HG02870 (cell line): Measurements from ENCODE around the gene VIPR1.
A peak's percentile ranks its signal among the peaks of the same experiment; 100 is the strongest.

Source experiments
- ATAC-seq: cut with Tn5 transposase; IDR thresholded peaks from one replicate; pipeline ENCODE4 v1.9.1; 2021; ENCODE audit warnings: mild to moderate bottlenecking, moderate library complexity; ENCODE audit not compliant: unreplicated experiment

Gene VIPR1

GRCh38 chr3:42502429-42503250 lies at the start of gene VIPR1:
TSS of gene VIPR1 (plus strand) at chr3:42502643. CDS start at chr3:42502736, 93 bp downstream.
- ATAC-seq: peak; percentile 91

GRCh38 chr3:42456211-42456610 lies 46.2 kb upstream of the VIPR1 start:
- ATAC-seq: no peak

- no peak for ATAC-seq
Observed at GRCh38 chr3:42459151-42459550, 43.3 kb upstream of the VIPR1 start.

- no peak for ATAC-seq
Observed at GRCh38 chr3:42461762-42462161, 40.7 kb upstream of the VIPR1 start.

GRCh38 chr3:42463093-42463492 lies 39.4 kb upstream of the VIPR1 start:
- ATAC-seq: no peak

GRCh38 chr3:42468111-42468510 lies 34.3 kb upstream of the VIPR1 start:
- ATAC-seq: no peak

GRCh38 chr3:42472555-42472954 lies 29.9 kb upstream of the VIPR1 start:
- no peak for ATAC-seq

GRCh38 chr3:42473083-42473932 lies 29.1 kb upstream of the VIPR1 start:
- ATAC-seq: no peak

- no peak for ATAC-seq
Observed at GRCh38 chr3:42476225-42477125, 26.0 kb upstream of the VIPR1 start.

- no peak for ATAC-seq
Observed at GRCh38 chr3:42477696-42478095, 24.7 kb upstream of the VIPR1 start.

GRCh38 chr3:42478830-42479229 lies 23.6 kb upstream of the VIPR1 start:
- ATAC-seq: no peak

GRCh38 chr3:42486814-42487565 lies 15.5 kb upstream of the VIPR1 start:
- ATAC-seq: no peak

GRCh38 chr3:42488687-42489086 lies 13.8 kb upstream of the VIPR1 start:
- no peak for ATAC-seq

- no peak for ATAC-seq
Observed at GRCh38 chr3:42489116-42489936, 13.1 kb upstream of the VIPR1 start.

- peak; percentile 12 for ATAC-seq
Observed at GRCh38 chr3:42489937-42490227, 12.6 kb upstream of the VIPR1 start.

- peak; percentile 97 for ATAC-seq
Observed at GRCh38 chr3:42490243-42490642, 12.2 kb upstream of the VIPR1 start.

GRCh38 chr3:42491881-42492507 lies 10.4 kb upstream of the VIPR1 start:
- no peak for ATAC-seq

- no peak for ATAC-seq
Observed at GRCh38 chr3:42492508-42493080, 9.8 kb upstream of the VIPR1 start.
